IMR-90 (cell line): ENCODE data around the gene EIF4G3. TPM values are rescaled to one million over a fixed set of nuclear protein-coding genes. Genes with fewer than 3 reads are reported as not detected.

Experiments
- ATAC-seq: fragments of 200-7000 bp; cut with Tn5 transposase; 2 replicates; pipeline ENCODE4 v1.9.1; 2020; ENCODE audit warnings: low read depth, mild to moderate bottlenecking, moderate library complexity
- BruUV-seq: library from RNA; stranded (reverse); fragments of 400-500 nt; replicated peaks from 2 replicates; lab custom pipeline; 2021; lab: Mats Ljungman, UMichigan
- CTCF ChIA-PET: fragments of 300-600 bp; formaldehyde crosslinking; extraction: SDS; loops from one replicate; lab custom pipeline; 2021; ENCODE audit warnings: antibody characterized with exemption; lab: Yijun Ruan, JAX
- POLR2A ChIA-PET: fragments of 300-600 bp; sonication (Branson Sonifier 250); formaldehyde crosslinking; loops from one replicate; lab custom pipeline; 2022; ENCODE audit warnings: antibody characterized with exemption; ENCODE audit not compliant: unreplicated experiment; lab: Charles Lee
- DNase-seq: peaks from one replicate; pipeline ENCODE4 v3.0.0; 2013
- H2AFZ ChIP-seq: replicated peaks from 2 replicates; pipeline ENCODE3; 2013; ENCODE audit warnings: low read length, mild to moderate bottlenecking; ENCODE audit not compliant: poor library complexity
- H2AK5ac ChIP-seq: 2 replicates; pipeline ENCODE4 v1.6.1; 2013; ENCODE audit warnings: low read depth, low read length, inconsistent platforms
- H2AK9ac ChIP-seq: replicated peaks from 2 replicates; pipeline ENCODE3; 2013; ENCODE audit warnings: mild to moderate bottlenecking, low read depth, low read length, moderate library complexity; ENCODE audit not compliant: poor library complexity
- H2BK120ac ChIP-seq: 2 replicates; pipeline ENCODE4 v1.6.1; 2013; ENCODE audit warnings: low read depth, low read length, inconsistent platforms
- H2BK15ac ChIP-seq: 3 replicates; pipeline ENCODE4 v1.6.1; 2013; ENCODE audit warnings: low read depth, low read length, inconsistent platforms
- H2BK20ac ChIP-seq: 2 replicates; pipeline ENCODE4 v1.6.1; 2013; ENCODE audit warnings: low read depth, mild to moderate bottlenecking, inconsistent platforms, low read length, moderate library complexity
- H2BK5ac ChIP-seq: 2 replicates; pipeline ENCODE4 v1.6.1; 2013; ENCODE audit warnings: mild to moderate bottlenecking, low read depth, low read length, inconsistent platforms; ENCODE audit not compliant: poor library complexity, severe bottlenecking
- H3K14ac ChIP-seq: replicated peaks from 2 replicates; pipeline ENCODE4 v1.6.1; 2013; ENCODE audit warnings: low read depth, low read length, inconsistent platforms
- H3K18ac ChIP-seq: 2 replicates; pipeline ENCODE4 v1.6.1; 2013; ENCODE audit warnings: low read depth, low read length, control low read depth
- H3K23ac ChIP-seq: 2 replicates; pipeline ENCODE4 v1.6.1; 2013; ENCODE audit warnings: low read depth, low read length, inconsistent platforms
- H3K27ac ChIP-seq: 2 replicates; pipeline ENCODE4 v1.5.1; 2013; ENCODE audit warnings: mild to moderate bottlenecking, control low read depth, low read length; ENCODE audit not compliant: insufficient read depth
- H3K27me3 ChIP-seq: 2 replicates; pipeline ENCODE4 v1.6.1; 2013; ENCODE audit warnings: low read length; ENCODE audit not compliant: control insufficient read depth, insufficient read depth
- H3K36me3 ChIP-seq: 2 replicates; pipeline ENCODE4 v1.6.1; 2013; ENCODE audit warnings: low read length, mixed read lengths; ENCODE audit not compliant: control insufficient read depth, insufficient read depth
- H3K4ac ChIP-seq: 2 replicates; pipeline ENCODE4 v1.6.1; 2013; ENCODE audit warnings: low read depth, low read length, inconsistent platforms
- H3K4me1 ChIP-seq: 2 replicates; pipeline ENCODE4 v1.6.1; 2013; ENCODE audit warnings: low read length, mixed read lengths; ENCODE audit not compliant: control insufficient read depth, insufficient read depth
- H3K4me2 ChIP-seq: 2 replicates; pipeline ENCODE4 v1.6.1; 2013; ENCODE audit warnings: low read depth, mild to moderate bottlenecking, control low read depth, low read length, moderate library complexity
- H3K4me3 ChIP-seq: 2 replicates; pipeline ENCODE4 v1.5.1; 2013; ENCODE audit warnings: low read depth, mild to moderate bottlenecking, control low read depth, low read length, moderate library complexity; ENCODE audit not compliant: insufficient read depth
- H3K56ac ChIP-seq: 2 replicates; pipeline ENCODE4 v1.6.1; 2013; ENCODE audit warnings: low read length, inconsistent platforms; ENCODE audit not compliant: insufficient read depth; ENCODE audit errors: extremely low read depth
- H3K79me1 ChIP-seq, 2 experiments: 2 replicates each; pipeline ENCODE4 v1.6.1; 2013; ENCODE audit warnings: low read length in 2 of 2, inconsistent platforms in 1 of 2, low read depth in 1 of 2
- H3K9ac ChIP-seq: 2 replicates; pipeline ENCODE4 v1.6.1; 2013; ENCODE audit warnings: low read depth, low read length, control low read depth
- H3K9me1 ChIP-seq: 2 replicates; pipeline ENCODE4 v1.6.1; 2013; ENCODE audit warnings: low read length, inconsistent platforms; ENCODE audit not compliant: insufficient read depth
- H3K9me3 ChIP-seq: 2 replicates; pipeline ENCODE4 v1.6.1; 2013; ENCODE audit warnings: low read length; ENCODE audit not compliant: control insufficient read depth, insufficient read depth
- H4K20me1 ChIP-seq: 2 replicates; pipeline ENCODE4 v1.6.1; 2013; ENCODE audit warnings: low read length, inconsistent platforms; ENCODE audit not compliant: insufficient read depth
- H4K5ac ChIP-seq: 2 replicates; pipeline ENCODE4 v1.6.1; 2013; ENCODE audit warnings: mild to moderate bottlenecking, low read depth, low read length, control low read depth
- H4K8ac ChIP-seq, 2 experiments: 2 replicates each; pipeline ENCODE4 v1.6.1; 2013; ENCODE audit warnings: low read depth in 2 of 2, low read length in 2 of 2, control low read depth in 1 of 2, inconsistent platforms in 1 of 2
- H4K91ac ChIP-seq: 2 replicates; pipeline ENCODE4 v1.6.1; 2013; ENCODE audit warnings: low read depth, low read length, inconsistent platforms; ENCODE audit not compliant: insufficient read depth
- BHLHE40 ChIP-seq: fragments of 150-350 bp; IDR thresholded peaks from 2 replicates; pipeline ENCODE4 v1.6.1; 2016; ENCODE audit warnings: mild to moderate bottlenecking, low read depth, low read length
- CHD1 ChIP-seq: IDR thresholded peaks from 2 replicates; pipeline ENCODE4 v1.6.1; 2012; ENCODE audit warnings: low read depth, low read length, improper control_type of control experiment
- CTCF ChIP-seq: conservative IDR thresholded peaks from 2 replicates; pipeline ENCODE4 v1.5.1; 2012; ENCODE audit warnings: mild to moderate bottlenecking, low read depth, low read length, improper control_type of control experiment
- ELK1 ChIP-seq: fragments of 150-350 bp; IDR thresholded peaks from 2 replicates; pipeline ENCODE4 v1.6.1; 2016; ENCODE audit warnings: low read depth, mild to moderate bottlenecking, low read length, moderate library complexity, borderline replicate concordance
- FOS ChIP-seq: fragments of 150-350 bp; IDR thresholded peaks from 2 replicates; pipeline ENCODE4 v1.6.1; 2016; ENCODE audit warnings: low read depth, low read length
- MAFK ChIP-seq: IDR thresholded peaks from 2 replicates; pipeline ENCODE4 v1.6.1; 2012; ENCODE audit warnings: low read depth, low read length, improper control_type of control experiment
- MAZ ChIP-seq: IDR thresholded peaks from 2 replicates; pipeline ENCODE4 v1.6.1; 2012; ENCODE audit warnings: low read depth, mild to moderate bottlenecking, low read length, improper control_type of control experiment, moderate library complexity, borderline replicate concordance
- MXI1 ChIP-seq: IDR thresholded peaks from 2 replicates; pipeline ENCODE4 v1.6.1; 2012; ENCODE audit warnings: low read depth, mild to moderate bottlenecking, low read length, moderate library complexity, borderline replicate concordance
- NFE2L2 ChIP-seq: fragments of 150-350 bp; IDR thresholded peaks from 2 replicates; pipeline ENCODE4 v1.6.1; 2016; ENCODE audit warnings: low read depth, mild to moderate bottlenecking, low read length
- POLR2A ChIP-seq: IDR thresholded peaks from 2 replicates; pipeline ENCODE4 v1.6.1; 2012; ENCODE audit warnings: mild to moderate bottlenecking, low read depth, low read length
- RAD21 ChIP-seq: IDR thresholded peaks from 2 replicates; pipeline ENCODE4 v1.6.1; 2012; ENCODE audit warnings: low read length, improper control_type of control experiment
- RCOR1 ChIP-seq: IDR thresholded peaks from 2 replicates; pipeline ENCODE4 v1.6.1; 2012; ENCODE audit warnings: mild to moderate bottlenecking, low read length, improper control_type of control experiment; ENCODE audit not compliant: insufficient replicate concordance
- RFX5 ChIP-seq: IDR thresholded peaks from 2 replicates; pipeline ENCODE4 v1.8.0; 2012; ENCODE audit warnings: low read depth, mild to moderate bottlenecking, low read length, moderate library complexity
- SMC3 ChIP-seq: fragments of 150-350 bp; IDR thresholded peaks from 2 replicates; pipeline ENCODE4 v1.6.1; 2016; ENCODE audit warnings: low read depth, mild to moderate bottlenecking, antibody characterized with exemption, low read length, moderate library complexity
- USF2 ChIP-seq: fragments of 150-350 bp; IDR thresholded peaks from 2 replicates; pipeline ENCODE4 v1.6.1; 2017; ENCODE audit warnings: mild to moderate bottlenecking, antibody characterized with exemption, low read length, low read depth
- WGBS, 2 experiments: methylation state at CpG; one replicate each; pipeline versions ENCODE4 v1.1.5 to v1.1.7; 2013; ENCODE audit warnings: missing lambda C conversion rate in 2 of 2; ENCODE audit not compliant: insufficient read length in 1 of 2; ENCODE audit errors: extremely low coverage in 2 of 2; 5-methylcytosine and 5-hydroxymethylcytosine counted together
- dilution Hi-C: fragments of 300-500 bp; cut with HindIII; formaldehyde crosslinking; loops from one replicate; pipeline ENCODE4 v1.14.3; 2018; ENCODE audit warnings: low sequenced_read_pairs; ENCODE audit not compliant: unreplicated experiment
- in situ Hi-C: fragments of 300-500 bp; cut with MboI; formaldehyde crosslinking; loops from 3 replicates; pipeline ENCODE4 v1.14.3; 2019; ENCODE audit warnings: low sequenced_read_pairs, inconsistent platforms, mixed read lengths
- intact Hi-C: fragments of 100-400 bp; cut with micrococcal nuclease; formaldehyde crosslinking; loops from 2 replicates; pipeline ENCODE4 v1.10.0; 2022
- polyA plus RNA-seq, 3 experiments: library from polyadenylated mRNA; depleted of rRNA; stranded (reverse); fragments of >200 nt; gene quantifications; 2 replicates each; pipeline ENCODE4 v1.2.3, GENCODE V29; 2012; ENCODE audit warnings: low replicate concordance in 1 of 3
- total RNA-seq: library from RNA; depleted of rRNA; stranded (reverse); fragments of >200 nt; gene quantifications from 2 replicates; pipeline ENCODE4 v1.2.3, GENCODE V29; 2012

Gene EIF4G3
- total and polyA plus RNA-seq, 2 of the 4 experiments (the other 2 are of a cell fraction) = 25.8 to 49.2 TPM

- H3K4me2 ChIP-seq = no peak overlapping the region
- no peak overlapping the region for H2BK15ac ChIP-seq
- DNase-seq (no peak), ATAC-seq (no peak)
- H3K56ac ChIP-seq = no peak overlapping the region
- H3K9me3 ChIP-seq = no peaks in the 10 kb centered on the region
- H3K4me1 ChIP-seq = peaks cover 13% of the 10 kb centered on the region
- dilution Hi-C loops (no loop called here), in situ Hi-C loops (no loop called here), intact Hi-C loops (loop anchor here (5.0 to 10.0 kb wide), 2 partner anchors 171 to 307 kb away; partner anchors contain the start of gene EIF4G3)
- no peak overlapping the region for H4K91ac ChIP-seq
- peak overlapping the region; percentile 6; the same call in 1 of the 2 replicates for H3K4ac ChIP-seq
- no peak overlapping the region for H3K9ac ChIP-seq
- H3K23ac ChIP-seq = no peak overlapping the region
- H2BK120ac ChIP-seq = no peak overlapping the region
- POLR2A ChIA-PET = no interaction called here
- no peak overlapping the region for H2AK5ac ChIP-seq
- H3K27ac ChIP-seq = no peak overlapping the region
- CTCF ChIA-PET = interaction anchor here (1.1 kb wide), 1 partner anchor 327 kb away, joined by 4 read pairs; no protein-coding TSS in a partner anchor
- WGBS, 2 experiments = no CpG with 5 or more reads among the region's 2 CpGs
- no peak overlapping the region for H2AFZ ChIP-seq
- no peak overlapping the region for H3K18ac ChIP-seq
- H4K20me1 ChIP-seq = peaks cover 3% of the 10 kb centered on the region; the same call in 1 of the 2 replicates
- peaks cover 3 to 12% of the 10 kb centered on the region in 2 experiments; a peak in 2 of 4 replicates for H3K79me1 ChIP-seq
- no peak overlapping the region for H2AK9ac ChIP-seq
- no peaks in the 10 kb centered on the region for H3K27me3 ChIP-seq
- peaks cover 9% of the 10 kb centered on the region for H3K36me3 ChIP-seq
- H4K5ac ChIP-seq = no peak overlapping the region
- no peak overlapping the region for H4K8ac ChIP-seq
- peaks cover 15% of the 10 kb centered on the region for H3K9me1 ChIP-seq
- TF ChIP-seq MAFK = no peak
- no peak for TF ChIP-seq ELK1
- no peak for TF ChIP-seq SMC3
- TF ChIP-seq BHLHE40 = no peak
- no peak for TF ChIP-seq RFX5
- no peak for TF ChIP-seq MXI1
- TF ChIP-seq FOS = no peak
- TF ChIP-seq RCOR1 = no peak
- no peak for TF ChIP-seq USF2
- TF ChIP-seq RAD21 = no peak
- TF ChIP-seq CTCF = no peak
- no peak for TF ChIP-seq MAZ
- no peak for TF ChIP-seq CHD1
- TF ChIP-seq NFE2L2 = no peak
- TF ChIP-seq POLR2A = no peak
- H2BK20ac ChIP-seq = 0 out of 2 replicates have a peak overlapping the region, but pooled peaks have one; percentile 5
- peak overlapping the region; percentile 37; the same call in 1 of the 2 replicates for H3K14ac ChIP-seq
- H2BK5ac ChIP-seq = no peak overlapping the region
- no peak overlapping the region for H3K4me3 ChIP-seq
- BruUV-seq = no TSS peak
These were observed 308.4 kb downstream of the EIF4G3 start for GRCh38 chr1:20868263-20868662.
